GM10847 (cell line): Measurements from ENCODE around the gene EVX2.

Experiments
- POLR2A ChIP-seq: IDR thresholded peaks from 2 replicates; pipeline ENCODE4 v1.6.1; 2011; ENCODE audit not compliant: insufficient read length; ENCODE audit errors: extremely low read depth

EVX2 gene

DNA sequence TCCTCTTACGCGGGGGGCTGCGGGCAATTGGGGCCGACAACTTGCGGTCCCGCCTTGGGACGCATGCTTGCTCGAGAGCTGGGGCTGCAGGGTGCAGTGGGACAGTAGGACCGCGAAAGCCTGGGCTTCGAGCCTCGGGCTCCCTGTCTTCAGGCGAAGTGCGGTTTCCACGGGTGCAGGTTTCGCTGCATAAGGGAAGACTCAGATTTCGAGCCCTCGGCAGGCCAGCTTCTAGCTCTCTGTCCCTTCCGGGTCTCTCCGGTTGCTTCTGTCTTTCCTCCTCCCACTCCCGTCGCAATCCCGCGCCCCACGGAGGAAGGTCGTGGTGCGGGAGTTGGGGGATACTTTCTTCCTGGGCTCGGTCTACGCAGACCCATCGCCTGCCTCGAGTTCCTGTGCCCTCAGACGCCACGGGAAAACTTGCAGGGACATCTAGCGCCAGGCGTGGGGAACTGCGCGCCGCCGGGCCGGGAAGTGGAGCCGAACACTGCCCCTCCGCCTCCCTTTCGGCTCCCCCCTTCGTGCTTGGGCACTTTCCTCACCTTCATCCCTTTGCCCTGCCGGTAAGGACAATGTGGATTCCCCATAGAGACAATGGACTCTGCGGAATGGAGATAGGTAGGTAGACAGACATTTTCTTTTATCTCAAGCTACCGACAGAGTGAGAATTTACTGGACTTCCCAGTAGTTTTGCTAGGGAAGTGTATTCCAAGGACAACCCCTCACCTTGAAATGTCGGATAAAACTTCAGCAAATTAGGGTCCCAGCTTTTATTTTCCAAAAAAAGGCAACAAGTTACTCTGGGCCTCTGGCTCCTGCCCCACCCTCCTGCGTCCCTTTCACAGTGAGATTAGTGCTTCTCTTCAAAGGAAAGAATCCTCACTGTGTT lies 4.5 kb upstream of the EVX2 start:
- TF ChIP-seq POLR2A = no peak

DNA sequence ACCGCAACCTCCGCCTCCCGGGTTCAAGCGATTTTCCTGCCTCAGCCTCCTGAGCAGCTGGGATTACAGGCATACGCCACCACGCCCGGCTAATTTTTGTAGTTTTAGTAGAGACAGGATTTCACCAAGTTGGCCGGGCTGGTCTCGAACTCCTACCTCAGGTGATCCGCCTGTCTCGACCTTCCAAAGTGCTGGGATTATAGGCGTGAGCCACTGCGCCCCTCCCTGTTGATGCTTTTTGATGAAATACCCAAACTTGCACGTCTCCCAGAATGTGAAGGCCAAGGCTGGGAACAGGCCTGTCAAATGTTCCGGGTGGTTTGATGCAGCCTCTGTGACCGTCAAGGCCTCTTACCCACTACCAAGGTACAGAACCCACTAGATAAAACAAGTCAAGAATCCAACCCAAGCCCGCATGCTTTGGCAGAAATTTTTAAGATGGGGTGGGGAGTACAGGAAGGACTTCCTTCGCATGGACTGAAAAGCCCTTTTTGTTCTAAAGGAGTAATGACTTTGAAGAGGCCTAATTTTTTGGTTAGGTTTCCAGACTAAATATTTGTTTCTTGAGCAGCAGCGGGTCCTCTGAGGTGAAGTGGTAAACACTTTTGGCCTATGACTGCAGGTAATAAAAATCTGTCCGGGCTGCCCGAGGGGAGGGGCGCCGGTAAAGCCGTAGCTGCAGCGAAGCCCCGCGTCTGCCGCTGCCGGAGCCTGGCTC lies 3.7 kb upstream of the EVX2 start:
- no peak for TF ChIP-seq POLR2A

DNA sequence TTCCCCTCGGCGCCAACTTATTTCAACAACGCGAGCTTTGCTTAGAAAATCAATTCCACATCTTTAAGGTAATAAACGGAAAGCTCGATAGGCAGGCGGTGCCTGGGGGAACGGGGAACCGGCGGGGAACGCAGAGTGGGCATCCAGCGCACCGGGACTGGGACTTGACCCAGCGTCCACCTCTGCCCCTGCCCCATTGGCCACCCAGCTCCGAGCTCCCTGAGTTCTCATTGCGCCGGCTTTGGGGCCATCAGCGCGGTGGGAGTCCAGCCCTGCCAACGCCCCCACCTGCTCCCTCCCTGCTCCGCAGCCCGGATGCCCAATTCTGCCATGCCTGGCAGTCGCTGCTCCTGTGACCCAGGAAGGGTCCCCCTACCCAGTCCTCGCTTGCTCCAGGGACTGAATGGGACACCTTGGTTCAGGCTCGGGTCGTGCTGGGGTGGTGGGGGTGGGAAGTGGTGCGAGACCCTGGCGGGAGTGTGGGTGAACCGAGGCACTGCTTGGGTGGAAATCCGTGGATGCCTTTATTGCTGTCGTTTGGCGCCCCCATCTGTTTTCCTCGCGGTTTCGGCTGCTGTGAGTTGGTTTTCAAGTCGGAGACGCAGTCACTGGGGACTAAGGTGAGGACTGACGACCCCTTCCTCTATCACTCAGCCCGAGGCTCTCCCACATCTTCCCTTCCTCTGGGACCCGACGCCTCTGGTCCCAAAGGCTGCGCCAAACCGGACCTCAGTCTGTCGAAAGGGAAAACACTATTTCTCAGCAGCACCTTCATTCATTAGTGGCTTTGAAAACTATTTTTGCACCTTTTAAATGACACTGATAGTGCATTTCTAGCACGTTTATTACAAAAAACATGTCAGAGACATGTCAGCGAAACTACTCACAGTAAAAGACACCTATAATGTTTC lies 2.4 kb upstream of the EVX2 start:
- TF ChIP-seq POLR2A = no peak

DNA sequence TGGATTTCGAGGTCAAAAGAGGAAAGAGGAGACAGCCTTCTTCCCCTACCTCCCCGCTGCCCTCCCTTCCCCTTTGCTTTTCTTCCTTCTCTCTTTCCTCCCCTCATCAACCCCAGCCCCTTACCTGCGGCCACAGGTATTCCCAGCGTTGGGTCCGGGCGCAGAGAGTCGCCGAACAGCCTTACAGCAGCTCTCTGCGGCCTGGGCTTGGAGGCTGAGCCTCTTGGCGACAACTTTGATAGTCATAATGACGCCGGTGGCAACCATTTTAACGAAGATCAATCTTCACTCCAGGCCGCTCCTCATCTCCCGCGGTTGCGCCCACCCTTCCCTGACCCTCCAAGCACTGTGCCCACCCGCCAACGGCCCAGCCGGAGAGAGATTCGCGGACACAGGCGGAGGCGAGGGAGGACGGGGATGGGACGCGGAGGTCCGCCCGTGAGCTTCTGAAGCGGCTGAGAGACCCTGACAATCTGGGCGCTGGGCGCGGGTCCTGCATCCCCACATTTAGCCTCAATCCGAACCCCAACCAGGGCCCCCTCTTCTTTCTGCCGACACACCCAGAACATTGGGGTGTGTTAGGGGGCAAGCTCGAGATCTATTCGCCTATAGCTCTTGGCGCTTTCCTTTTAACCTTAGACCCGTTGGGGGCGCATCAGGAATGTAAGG lies 1.5 kb upstream of the EVX2 start:
- TF ChIP-seq POLR2A = no peak

DNA sequence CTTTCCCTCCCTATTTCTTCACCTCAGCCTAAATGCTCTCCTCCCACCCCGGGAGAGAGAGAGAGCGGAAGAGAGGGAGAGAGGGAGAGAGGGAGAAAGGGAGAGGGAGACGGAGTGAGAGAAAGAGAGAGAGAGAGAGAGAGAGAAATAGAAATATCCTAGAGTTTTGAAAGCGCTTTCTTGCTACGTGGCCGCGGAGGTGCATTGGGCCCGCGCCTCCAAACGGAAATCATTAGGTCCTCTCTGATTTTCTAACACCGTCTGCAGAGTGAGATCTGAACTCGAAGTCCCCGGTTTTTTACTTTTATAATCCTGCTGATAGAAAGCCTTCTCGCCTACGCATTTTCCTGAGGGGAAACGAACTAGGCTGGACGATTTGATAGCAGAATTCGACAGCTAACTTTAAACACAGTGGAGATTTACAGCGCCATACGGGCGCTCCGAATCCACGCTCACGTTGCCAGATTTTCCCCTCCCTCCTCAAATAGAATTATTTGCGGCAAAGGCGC lies 903 bp upstream of the EVX2 start:
- no peak for TF ChIP-seq POLR2A

DNA sequence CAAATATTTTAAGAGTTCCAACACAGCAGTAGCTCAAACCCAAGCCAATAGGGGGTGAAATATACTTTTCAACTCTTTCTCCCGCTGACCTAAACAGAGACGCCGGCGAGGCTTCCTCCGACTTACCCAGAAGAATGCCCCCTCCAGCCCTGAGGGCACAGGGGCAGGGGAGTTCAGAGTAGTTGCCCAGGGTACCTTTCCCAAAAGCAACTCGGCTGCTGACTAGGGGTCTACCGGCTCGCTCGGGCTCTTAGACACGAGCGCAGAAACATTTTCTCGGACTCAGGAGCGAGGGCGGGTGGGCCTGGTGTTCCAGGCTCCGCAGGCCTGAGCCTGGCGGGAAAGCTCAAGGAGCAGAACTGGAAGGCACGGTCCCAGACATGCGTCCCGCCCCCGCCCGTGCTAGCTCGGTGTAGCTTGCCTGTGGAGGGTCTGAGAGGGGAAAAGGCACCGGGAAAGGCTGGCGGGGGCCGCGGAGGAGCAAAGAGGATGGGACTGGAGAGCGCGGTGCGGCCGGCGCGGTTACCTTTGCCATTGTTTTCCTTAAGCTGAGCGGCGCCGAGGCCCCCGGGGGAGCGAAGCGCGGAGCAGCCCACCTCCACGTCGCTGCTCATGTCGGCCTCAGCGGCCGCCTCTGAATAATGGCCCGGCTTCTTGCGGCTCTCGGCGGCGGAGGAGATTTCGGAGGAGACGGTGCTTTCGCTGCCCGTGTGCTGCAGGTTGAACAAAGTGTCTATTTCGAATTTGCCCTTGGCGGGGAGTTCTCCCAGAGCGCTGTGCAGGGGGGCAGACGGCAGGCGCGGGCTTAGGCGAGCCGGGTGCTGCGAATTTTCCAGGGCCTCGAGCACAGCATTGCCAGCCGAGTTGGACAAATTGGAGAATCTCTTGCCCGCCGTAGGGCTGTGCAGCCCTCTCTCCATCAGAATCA lies 674 bp downstream of the EVX2 start:
- TF ChIP-seq POLR2A = no peak

DNA sequence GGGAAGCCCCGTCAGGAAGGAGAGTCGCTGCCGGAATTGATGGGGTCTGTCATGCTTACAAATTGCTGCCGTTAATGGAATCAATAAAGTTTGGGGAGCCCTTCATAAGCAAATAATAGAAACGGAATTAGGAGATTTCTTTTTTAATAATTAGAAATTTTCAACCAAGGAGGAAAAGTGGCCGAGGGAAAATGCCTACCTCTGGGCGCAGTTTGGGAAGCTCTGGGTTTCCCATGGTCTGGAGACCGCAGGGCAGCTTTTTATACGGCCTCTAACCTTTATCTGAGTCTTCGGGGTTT lies 1.3 kb downstream of the EVX2 start:
- no peak for TF ChIP-seq POLR2A

DNA sequence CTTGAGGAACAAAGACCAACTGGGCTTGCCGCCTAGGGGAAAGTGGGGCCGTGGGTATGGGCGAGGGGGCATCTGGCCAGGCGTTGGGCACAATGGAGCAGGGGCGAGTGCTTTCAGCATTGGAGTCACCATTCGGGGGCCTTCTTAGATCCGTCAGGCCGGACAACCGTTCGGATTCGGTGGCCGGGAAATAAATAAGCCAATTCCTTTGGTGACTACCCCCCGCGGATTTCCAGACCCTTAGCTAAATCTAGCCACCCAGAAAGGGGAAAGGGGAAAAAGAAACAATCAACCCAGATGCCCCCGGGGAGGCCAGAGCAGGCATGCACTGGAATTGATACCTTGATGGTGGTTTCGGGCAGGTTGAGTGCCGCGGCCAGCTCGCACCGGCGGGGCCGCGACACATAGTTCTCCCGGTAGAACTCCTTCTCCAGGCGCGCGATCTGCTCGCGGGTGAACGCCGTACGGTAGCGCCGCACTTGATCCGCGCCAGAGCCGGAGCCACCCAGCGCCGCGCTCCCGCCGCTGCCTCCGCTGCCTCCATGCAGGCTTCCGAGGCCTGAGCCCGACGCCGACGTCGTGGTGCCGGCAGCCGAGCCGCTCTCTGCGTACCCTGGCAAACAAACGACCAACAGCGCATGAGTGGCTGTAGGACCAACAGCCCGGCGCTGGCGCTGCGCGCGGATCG lies 1.8 kb downstream of the EVX2 start:
- no peak for TF ChIP-seq POLR2A

DNA sequence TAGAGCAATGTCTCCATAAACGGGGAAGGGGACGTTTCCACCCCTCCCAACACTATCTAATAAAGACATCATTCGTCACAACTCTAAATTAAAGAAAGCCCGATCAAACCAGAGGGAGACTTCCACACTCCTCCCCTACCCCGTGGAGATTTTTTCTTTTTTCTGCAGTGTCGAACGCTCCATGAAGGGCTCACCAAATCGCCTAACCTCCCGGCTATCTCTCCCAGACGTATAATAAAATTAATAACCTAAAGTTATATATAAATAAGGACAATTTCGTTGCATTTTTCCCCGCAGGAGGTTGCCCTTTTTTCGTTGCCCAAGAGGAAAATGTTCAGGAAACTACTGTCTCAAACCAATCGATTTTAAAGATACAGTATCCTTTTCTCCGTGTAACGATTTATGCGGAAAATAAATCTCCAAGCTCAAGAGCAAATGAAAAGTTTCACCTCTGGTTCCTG lies 2.4 kb downstream of the EVX2 start:
- no peak for TF ChIP-seq POLR2A

DNA sequence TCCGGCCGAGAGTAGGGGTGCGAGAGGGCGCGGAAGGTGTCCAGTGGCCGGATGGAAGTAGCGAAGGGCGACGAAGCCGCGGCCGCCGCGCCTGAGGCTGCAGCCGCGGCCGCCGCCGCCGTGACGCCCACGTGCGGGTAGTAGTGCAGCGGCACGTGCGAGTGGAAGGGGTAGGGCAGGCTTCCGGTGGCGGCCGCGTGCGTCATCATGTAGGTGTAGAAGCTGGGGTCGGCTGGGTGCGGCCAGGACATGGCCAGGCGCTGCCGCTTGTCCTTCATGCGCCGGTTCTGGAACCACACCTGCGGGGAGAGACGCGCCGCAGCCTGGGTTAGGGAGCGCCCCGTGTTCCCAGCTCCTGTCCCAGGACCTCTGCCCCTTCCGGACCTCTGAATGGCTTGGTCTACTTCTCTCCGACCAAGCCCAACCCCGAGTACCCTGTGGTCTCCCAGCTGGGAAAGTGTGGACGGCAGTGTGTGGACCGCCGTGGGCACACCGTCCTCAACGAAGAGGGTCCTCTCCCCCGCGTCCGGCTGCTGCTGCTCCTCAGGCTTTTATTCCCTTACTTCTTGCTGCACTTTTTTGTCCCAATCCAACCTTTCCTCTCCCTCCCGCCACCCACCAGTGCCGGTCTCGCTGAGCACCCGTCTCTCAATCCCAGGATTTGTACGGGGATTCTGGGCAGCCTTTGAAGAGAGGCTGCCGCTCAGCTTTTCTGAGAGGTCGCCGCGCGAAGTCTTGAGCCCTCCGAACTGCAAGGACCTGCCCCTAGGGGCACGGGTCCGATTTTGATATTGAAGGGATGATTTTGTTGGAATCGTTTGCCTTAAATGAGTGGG lies 3.0 kb downstream of the EVX2 start:
- TF ChIP-seq POLR2A = no peak

DNA sequence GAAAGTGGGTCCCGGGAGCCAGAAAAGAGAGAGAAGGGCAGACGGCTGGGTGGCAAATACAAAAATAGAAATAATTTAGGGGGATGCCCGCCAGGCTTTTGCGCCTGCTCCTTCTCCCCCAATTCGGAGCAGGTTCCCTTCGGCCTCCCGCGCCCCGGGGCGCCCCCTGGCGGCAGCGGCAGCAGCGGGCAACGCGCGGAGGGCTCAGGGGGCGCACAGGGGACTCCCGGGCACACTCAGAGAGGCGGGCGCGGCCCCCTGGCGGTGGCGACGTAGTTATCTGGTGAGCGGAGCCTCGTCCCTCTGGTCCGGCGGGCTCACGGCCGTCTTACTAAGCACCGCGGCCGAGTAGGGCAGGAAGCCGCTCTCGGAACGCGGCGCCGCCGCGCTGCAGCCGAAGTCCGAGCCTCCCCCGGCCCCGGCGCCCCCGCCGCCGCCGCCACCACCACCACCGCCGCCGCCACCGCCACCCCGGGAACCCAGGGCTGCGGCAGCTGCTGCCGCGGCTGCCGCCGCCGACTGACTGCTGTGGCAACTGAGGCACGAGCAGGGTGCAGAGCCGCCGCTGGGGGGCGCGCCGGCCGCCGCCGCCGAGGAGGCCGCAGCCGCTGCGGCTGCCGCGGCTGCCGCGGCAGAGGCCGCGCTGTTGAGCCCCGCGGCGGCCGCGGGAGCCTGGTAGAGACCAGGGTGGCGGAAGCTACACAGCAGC lies 3.8 kb downstream of the EVX2 start:
- TF ChIP-seq POLR2A = no peak

DNA sequence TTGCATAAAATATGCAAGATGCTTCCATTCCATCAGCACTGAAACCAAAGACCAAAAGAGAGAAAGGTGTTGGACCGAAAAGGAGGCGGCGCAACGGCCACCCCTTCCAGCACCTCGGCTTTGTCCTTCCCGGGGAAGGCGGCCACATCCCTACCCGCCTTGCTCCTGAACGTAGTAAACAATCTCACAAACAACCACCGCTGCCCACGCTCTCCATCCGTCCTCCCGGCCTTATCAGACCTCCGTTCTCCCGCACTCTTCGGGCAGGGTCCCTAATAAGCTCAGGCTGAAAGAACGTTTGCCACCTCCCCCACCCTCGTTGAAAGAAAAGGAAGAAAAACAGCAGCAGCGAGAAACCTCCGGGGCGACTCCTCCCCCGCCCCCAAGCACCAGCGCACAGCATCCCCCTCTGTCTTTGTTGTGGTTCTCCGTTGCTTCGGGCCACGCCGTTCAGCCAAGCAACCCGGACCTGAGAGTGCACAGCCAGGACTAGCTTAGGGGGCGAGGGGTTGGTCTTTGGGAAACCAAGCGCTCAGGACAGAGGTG lies 4.4 kb downstream of the EVX2 start:
- TF ChIP-seq POLR2A = no peak
